HTR-8/SVneo (cell line): ENCODE data around the gene ZNF532.

Source experiments
- DNase-seq: peaks from one replicate; pipeline ENCODE4 v3.0.0; 2011; ENCODE audit warnings: low spot score, mixed read lengths; ENCODE audit not compliant: insufficient read length
- FAIRE-seq: peaks from 2 replicates; lab custom pipeline; 2011; peaks lifted over from hg19 to GRCh38; lab: Jason Lieb, UNC

The ZNF532 gene

DNA sequence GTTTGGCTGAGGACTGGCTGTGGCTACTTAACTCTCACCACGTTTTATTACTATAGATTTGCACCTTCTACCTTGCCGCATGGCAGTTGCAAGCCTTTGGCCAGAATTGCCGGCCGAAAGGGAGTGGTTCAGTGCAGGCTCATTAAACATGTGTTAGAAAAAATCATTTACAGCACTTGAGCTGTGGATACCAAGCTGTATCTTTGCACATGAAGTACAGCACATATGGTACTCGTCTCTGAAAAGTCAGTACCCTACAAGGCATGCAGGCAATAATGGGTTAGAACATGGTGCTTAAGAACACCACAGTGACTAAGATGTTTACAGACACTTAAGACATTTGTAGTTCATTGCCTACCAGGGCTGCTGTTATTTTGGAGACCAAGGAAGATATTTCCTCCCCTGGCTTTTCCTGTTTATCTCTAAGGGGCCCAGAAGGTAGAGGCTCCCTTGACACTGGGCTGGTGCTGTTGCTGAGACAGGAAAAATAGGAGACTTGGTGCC is 103.1 kb downstream of the ZNF532 start:
- no peak for FAIRE-seq
- no peak for DNase-seq

DNA sequence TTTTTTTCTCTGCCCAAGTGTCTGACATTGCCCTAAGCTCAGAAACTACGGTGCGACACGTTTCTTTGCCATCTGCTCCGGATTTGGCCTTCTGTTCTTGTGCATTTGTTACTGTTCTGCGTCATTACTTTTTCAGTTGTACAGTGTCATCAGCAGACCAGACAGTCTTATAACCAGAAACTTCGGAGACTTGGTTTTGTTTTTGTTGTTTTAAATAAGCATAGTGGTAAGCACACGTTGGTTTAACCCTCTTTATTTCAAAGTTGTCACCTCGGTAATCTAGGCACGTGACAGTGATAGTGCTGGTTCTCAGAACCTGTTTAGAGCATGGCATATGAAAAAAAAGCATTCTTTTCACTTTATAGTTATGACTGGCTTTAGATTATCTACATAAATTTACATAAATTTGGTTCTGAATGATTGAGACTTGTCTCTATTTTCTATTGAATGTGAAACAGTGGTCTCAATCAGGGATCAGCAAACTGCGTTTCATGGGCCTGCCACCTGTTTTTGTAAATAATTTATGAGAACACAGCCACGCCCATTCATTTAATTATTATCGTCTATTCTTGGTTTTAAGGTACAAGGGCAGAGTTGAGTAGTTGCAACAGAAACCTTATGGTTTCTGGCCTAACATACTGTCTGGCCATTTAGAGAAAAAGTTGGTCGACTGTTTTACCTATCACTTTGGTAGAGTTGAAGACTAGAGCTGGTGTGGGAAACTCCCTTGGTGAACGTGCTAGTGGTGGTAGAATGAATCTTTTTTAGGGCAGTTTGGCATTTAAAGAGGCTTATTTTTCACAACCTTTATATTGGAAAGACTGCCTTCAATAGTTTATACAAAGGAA is 106.5 kb downstream of the ZNF532 start:
- FAIRE-seq (no peak), DNase-seq (no peak)

DNA sequence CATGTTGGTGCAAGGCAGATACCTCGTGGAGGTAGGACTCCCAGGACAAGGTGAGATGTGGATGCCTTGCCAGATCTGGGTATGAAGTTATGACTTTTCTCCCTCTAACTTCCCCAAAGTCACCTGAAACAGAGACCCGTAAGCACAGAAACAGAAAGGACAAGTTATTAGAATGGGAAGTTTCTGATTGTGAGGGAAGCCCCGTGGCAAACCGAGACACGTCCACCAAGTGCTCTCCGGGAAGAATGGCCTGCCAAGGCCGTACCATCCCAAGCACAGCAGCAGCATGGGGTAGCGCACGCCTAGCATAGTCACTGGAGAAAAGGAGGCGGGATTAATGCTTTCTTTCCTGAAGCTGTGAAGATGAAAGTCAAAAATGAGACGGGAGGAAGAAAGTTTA is 110.6 kb downstream of the ZNF532 start:
- FAIRE-seq (no peak), DNase-seq (no peak)

DNA sequence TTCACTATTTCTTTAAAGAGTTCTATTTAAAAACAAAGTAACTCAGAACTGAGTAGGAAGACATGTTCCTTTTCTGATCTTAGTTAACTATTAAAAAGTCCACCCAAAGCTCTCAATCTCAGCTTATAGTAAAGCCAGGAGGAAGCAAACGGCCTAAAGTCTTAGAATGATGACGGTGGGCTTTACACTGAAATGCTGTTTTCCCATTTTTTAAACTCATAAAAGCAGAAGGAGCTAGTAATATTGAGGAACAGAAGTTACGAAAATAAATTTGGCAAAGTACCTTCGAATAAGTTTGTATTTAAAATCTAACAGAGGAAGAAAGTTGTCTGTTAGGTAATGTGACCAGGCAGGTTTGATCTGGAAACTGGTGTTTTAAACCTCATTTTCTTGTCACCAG is 111.1 kb downstream of the ZNF532 start:
- no peak for FAIRE-seq
- no peak for DNase-seq

DNA sequence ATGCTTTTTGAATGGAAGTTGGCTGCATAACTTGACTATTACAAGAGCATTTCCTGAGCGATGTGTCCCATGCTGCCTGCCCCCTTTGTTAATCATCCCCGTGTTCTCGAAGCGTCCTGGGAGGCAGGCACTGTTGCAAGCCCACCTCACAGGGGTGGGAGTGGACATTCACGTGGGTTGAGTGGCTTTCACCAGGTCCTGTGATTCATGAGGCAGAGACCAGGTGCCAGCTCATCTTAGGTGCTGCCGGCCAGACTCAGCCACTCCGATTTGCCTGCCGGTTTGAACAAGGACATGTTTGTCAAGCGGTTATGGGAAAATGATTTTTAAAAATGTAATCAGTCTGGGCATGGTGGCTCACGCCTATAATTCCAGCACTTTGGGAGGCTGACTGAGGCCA is 112.5 kb downstream of the ZNF532 start:
- DNase-seq (no peak), FAIRE-seq (no peak)

DNA sequence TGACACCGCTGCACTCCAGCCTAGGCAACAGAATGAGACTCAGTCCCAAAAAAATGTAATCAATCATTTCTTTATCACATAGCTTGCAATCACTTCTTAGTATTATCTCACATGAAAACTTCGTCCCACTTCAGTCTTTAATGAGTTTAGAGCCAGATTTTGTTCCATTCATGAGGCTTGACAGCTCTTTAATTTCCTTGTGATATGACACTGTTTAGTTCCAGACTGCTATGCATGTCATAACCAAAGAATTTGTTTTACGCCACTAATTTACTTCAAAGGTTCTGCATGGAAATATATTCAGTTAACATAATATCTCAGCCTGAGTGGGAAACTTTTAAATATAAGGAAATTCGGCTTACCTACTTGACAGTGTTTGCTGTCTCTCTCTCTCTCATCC is 113.1 kb downstream of the ZNF532 start:
- FAIRE-seq: no peak
- DNase-seq: no peak

DNA sequence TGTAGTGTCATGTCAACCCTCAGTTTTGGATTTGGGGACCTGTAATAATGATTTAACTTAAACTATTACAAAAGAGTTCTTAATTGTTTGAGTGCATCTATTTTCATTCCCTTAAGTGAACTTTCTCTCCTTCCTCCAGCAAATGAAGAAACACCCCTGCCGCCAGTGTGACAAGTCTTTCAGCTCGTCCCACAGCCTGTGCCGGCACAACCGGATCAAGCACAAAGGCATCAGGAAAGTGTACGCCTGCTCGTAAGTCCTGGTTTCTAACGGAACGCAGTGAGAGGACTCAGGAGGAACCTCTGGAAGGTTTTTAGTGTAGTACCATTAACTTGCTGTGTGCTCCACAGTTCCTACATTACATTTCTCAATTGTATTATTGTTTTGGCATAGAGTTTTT is 114.2 kb downstream of the ZNF532 start:
- no peak for FAIRE-seq

DNA sequence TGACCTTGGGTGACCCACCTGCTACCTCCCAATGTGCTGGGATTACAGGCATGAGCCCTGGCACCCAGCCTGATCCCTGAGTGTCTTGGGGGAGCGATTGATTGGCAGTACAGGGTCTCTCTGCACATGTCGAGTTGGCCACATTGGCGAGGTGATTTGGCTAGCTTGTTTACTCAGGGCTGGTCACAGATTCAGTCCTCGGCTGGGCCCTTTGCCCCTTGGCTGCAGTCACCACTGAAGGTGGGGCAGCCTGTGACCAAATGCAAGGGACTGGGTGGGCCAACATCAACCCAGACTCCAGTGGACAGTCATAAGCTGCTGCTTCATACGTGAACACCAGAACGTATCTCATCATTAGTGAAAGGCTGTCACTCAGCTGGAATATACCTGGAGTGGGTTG is 114.9 kb downstream of the ZNF532 start:
- DNase-seq: no peak
- no peak for FAIRE-seq

More for the DNA sequence above, 114.2 kb downstream of the ZNF532 start:
- no peak for DNase-seq

DNA sequence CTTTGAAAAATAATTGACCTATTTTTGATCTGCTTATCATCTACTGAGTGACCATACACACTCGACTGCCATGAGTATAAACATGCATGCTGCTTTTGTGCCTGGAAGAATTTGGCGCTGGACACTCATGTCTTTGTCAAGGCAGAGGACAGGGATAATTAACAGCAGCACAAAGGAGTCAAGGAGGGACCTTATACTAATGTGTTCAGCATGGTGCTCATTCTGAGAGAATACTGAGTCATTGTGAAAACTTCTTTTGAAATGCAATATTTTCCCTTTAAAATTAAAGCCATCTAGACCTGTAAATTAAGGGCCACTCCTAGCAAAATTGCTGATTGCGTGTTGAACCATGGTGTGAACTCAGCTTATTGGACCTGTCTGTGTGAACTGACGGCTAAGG is 116.3 kb downstream of the ZNF532 start:
- no peak for DNase-seq
- FAIRE-seq: no peak

DNA sequence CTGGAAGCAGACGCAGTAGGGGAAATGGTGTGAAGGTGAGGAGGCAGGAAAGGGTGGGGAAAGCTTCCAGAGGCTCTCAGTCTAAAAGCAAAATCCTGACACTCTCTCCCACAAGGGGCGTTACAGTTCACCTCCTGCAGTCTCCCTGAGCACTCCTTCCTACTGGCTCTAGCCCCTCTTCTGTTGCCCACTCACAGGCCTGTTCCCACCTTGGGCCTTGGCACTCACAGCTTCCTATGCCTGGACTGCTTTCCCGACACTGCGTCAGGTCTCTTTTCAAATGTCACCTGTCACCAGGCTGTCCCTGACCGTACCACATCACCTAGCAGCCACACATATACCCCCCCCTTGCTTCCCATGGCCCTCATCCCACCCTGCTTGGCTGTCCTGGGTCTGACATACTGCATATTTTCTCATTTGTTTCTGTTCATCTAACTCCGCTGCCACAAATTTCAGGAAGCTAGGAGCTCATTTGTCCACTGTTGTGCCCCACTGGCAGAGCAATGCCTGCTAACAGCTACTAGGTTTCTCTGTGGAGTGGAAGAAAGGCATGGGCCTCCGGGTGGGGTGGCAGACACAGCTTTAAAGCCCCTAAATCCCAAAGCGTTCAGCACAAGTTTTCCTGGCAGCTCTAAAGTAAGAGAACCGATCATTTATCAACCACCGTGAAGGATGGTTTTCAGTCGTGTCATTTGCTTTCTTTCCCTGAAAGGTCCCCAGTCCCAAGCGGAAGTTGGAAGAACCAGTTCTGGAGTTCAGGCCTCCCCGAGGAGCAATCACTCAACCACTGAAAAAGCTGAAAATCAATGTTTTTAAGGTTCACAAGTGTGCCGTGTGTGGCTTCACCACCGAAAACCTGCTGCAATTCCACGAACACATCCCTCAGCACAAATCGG is 118.8 kb downstream of the ZNF532 start:
- FAIRE-seq (no peak), DNase-seq (no peak)

DNA sequence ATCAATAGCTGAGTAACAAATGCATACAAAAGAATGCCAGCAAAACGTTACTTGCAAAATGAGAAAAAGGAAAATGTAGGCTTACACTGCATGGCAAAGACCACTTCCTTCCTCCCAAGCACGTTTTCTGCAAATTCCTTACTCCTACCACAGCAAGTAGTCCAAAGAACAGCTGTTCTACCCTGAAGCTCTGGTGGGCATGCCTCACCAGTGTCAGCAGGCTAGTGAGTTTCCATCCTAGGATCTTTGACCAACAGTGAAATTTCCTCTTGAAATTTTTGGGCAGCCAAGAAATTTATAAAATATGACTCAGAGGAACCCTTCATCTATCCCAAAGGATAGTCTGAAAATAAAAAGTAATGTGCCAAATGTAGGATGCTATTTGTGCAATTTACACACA is 123.9 kb downstream of the ZNF532 start:
- FAIRE-seq (no peak), DNase-seq (no peak)

DNA sequence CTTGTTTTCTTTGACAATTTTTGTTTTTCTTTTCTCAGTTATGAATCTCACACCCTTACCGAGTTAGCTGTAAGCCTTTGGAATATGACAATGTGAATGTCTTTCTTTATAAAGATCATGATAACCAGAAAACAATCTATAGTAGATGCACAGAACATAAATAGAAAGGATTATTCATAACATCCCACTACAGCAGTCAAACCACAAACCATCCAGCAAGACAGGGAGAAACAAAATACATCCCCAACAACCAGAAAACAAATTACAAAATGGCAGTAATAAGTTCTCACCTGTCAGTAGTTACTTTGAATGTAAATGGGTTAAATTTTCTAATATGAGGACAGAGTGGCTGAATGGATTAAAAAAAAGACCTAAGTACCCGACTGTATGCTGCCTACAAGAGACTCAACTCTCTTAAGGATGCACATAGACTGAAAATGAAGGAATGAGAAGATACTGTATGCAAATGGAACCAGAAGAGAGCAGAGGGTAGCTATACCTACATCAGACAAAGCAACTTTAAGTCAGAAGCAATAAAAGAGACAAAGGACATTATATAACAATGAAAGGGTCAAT is 124.6 kb downstream of the ZNF532 start:
- no peak for DNase-seq
- FAIRE-seq: no peak

DNA sequence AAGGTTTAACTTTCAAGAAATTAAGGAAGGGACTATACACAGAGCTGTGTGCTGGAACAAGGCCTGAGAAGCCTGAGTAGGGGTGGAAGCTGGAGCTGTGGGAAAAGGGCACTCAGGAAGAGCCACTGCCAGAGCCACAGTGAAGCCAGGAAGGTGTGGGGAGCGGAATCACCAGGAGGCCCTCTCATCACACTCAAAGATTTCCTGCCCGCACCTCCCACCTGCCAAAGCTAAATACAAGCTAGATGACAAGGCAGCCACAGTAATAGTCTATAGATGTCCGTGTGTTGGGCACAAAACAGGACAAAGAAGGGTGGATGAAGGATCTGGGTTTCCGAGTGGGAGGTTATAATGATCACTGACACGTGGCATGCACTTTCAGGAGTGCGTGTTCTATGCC is 126.0 kb downstream of the ZNF532 start:
- no peak for DNase-seq
- no peak for FAIRE-seq

DNA sequence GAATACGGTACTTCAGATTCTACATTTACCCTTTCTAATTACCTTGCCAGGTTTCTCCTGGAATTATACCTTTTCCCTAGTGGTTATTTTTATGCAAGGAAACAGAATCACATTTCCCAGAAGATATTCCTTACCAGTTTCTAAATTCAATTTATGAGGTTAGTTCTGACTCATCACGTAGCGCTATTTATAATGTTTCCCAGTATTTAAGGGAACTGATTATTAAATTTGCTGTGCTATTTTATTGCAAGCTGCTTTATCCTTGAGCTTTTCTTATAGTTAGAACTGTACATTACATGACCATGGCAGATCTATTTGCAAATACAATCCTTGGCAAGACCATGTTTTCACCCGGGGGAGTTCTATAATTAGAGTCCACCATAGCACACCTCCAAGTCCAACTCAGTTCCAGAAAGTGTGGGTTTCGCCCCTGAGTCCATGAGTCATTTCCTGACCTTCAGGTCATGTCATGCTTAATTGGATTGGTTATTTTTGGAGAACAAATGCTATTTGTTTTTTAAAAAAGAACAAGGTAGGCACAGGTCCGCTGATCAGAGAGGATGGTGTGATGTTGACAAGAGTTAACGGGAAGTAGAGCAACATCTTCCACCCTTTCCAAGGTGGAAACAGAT is 126.6 kb downstream of the ZNF532 start:
- DNase-seq: no peak
- no peak for FAIRE-seq

DNA sequence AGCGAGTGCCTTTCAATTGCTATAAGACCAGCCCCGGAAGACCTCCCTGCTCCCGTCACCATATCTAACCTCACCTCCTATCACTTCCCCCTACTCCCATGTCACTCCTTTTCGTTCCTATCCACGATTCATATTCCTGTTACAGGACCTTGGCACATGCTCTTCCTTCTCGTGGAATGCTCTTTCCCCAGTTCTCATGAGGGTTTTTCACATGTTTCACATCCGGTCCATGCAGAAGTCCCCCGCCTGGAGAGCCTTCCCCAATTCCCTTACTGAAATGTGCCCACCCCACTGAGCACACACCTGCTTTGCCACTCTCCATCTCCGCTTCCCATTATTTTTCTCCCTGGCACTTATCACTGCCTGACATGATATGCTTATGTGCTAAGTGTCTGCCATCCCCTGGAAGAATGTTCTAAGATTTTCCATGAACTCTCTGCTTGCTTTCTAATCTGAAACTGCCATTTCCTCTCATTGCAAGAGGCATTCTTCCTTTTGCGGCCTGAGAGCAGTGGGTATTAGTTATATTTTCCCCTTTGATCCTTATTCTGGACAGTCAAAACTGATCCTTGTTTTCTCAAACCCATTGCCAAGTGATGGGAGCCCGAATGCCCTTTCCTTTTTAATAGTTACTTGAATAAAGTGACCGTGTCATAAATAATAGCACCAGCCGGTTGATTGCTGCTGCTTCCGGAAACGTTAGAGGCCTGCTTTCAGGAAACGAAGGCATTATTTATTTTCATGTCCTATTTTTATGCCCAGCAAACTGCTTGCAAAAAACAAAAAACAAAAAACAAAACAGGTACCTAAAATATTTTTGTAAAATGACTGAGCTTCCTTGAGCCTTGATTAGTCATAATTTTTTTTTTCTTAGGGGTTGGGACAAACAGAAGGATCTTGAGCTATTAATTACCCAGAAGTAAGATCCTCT is 127.9 kb downstream of the ZNF532 start:
- DNase-seq (no peak), FAIRE-seq (no peak)

DNA sequence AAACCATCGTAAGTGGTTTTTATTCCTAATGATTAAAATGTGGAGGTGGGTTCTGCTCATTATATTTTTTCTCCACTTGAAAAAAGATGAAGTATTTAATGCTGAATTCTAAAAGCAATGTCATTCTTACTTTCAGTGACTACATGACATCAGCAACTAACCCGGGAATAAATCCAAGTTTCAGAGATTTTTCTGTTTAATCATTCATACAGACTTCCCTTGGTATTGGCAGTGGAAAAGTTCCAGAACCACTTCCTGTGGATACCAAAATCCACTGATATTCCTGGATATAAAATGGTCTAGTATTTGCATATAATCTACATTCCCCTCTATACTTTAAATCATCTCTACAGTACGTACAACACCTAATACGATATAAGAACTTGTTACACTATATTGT is 128.6 kb downstream of the ZNF532 start:
- DNase-seq: peak; percentile 52
- FAIRE-seq: no peak

DNA sequence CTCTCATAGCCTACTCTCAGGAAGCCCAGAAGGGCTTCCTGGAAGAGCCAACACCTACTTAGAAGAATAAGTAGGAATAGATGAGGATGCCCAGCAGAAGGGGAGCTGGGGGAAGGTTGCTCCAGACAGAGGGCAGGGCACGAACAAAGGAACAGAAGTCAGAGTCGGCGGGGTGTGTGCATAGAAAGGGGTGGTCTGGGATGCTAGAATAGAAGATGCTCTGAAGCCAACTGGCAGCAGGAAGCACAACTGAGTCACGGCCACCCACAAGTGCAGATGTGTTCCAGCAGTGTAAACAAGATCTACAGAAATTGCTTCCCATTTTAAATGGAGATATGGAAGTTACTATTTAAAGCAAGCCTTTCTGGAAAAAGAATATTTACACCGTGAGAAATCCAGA is 131.0 kb downstream of the ZNF532 start:
- FAIRE-seq (no peak), DNase-seq (no peak)

DNA sequence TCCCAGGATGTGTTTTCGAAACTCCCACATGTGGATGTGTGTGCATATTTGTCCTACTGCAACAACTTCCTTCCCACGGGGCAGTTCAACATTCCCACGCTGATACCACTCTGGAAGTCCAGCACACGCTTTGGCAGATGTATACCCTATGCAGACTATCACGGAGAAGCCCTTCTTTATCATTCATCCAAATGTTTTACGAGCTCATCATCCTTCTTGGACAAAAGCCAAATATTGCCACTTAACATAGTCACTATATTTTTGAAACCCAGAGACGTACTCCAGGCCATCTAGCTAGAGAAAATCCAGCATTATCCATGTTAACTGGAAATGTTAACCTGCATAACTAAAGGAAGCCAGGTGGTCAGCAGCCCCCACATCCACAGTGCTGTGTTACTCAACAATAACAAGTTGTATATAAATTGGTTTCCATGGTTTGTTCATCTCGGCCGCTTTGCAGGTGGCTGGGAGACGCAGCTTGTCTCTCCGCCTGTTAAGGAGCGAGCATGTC is 131.5 kb downstream of the ZNF532 start:
- DNase-seq (no peak), FAIRE-seq (peak; percentile 59)

DNA sequence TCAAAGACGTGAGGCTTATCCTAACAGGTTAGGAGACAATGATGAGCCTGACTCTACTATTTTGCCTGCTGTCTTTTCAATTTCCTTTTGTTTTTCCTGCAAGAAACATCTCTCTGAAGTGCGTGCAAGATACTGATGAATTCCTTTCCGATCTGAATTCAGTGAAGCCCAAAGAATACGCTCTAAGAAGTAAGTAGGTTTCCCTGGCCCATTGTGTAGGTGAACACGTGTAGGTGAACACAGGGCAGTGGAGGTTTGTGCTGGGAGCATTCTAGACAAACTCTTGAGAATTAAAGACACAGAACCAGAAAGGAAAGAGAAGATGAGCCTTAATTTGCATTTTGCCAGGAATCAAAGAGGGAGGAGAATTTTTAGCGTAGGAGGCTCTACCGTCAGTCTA is 132.0 kb downstream of the ZNF532 start:
- DNase-seq: no peak
- FAIRE-seq: no peak
